ENCODE data around the gene CHRDL2.

CHRDL2 gene

GRCh38 chr11:74729397-74729796 is 1.8 kb downstream of the CHRDL2 start:
- ATAC-seq: no peak
- no peak for TF ChIP-seq GLIS3 (CRISPR knock-in tag; IDR thresholded peaks at IDR 0.05)
- TF ChIP-seq ISL1 (CRISPR knock-in tag; IDR thresholded peaks at IDR 0.05): no peak
- no peak for TF ChIP-seq PATZ1 (CRISPR knock-in tag; IDR thresholded peaks at IDR 0.05; ENCODE audit: borderline replicate concordance)
- TF ChIP-seq TOX (CRISPR knock-in tag; IDR thresholded peaks at IDR 0.05; ENCODE audit: borderline replicate concordance): no peak
- no peak for TF ChIP-seq ZC3H10 (CRISPR knock-in tag; IDR thresholded peaks at IDR 0.05)
- TF ChIP-seq BACH2 (CRISPR knock-in tag; IDR thresholded peaks at IDR 0.05; ENCODE audit: borderline replicate concordance): no peak
- TF ChIP-seq ZNF8 (CRISPR knock-in tag; IDR thresholded peaks at IDR 0.05): no peak
- TF ChIP-seq ZFP3 (CRISPR knock-in tag; IDR thresholded peaks at IDR 0.05): no peak
- TF ChIP-seq SNAI2 (CRISPR knock-in tag; IDR thresholded peaks at IDR 0.05): no peak
- TF ChIP-seq PPARA (CRISPR knock-in tag; IDR thresholded peaks at IDR 0.05; ENCODE audit: borderline replicate concordance): no peak
- TF ChIP-seq OSR1 (CRISPR knock-in tag; IDR thresholded peaks at IDR 0.05): no peak
- TF ChIP-seq TCF4 (CRISPR knock-in tag; IDR thresholded peaks at IDR 0.05; ENCODE audit: borderline replicate concordance): no peak
- TF ChIP-seq ESRRG (CRISPR knock-in tag; IDR thresholded peaks at IDR 0.05): no peak

- ATAC-seq: peak; percentile 96
- TF ChIP-seq ZNF70 (CRISPR knock-in tag; IDR thresholded peaks at IDR 0.05): no peak
- peak; percentile 89 for TF ChIP-seq SNAI2 (CRISPR knock-in tag; IDR thresholded peaks at IDR 0.05)
These were observed 4.6 kb downstream of the CHRDL2 start for GRCh38 chr11:74726547-74727182.

- TF ChIP-seq ARNTL (CRISPR knock-in tag; IDR thresholded peaks at IDR 0.05; ENCODE audit: borderline replicate concordance, low read depth) (no peak), CREB5 (CRISPR knock-in tag; IDR thresholded peaks at IDR 0.05; ENCODE audit: low read depth) (no peak), BACH2 (CRISPR knock-in tag; IDR thresholded peaks at IDR 0.05; ENCODE audit: borderline replicate concordance) (no peak), GLIS3 (CRISPR knock-in tag; IDR thresholded peaks at IDR 0.05) (no peak), CSRNP3 (CRISPR knock-in tag; IDR thresholded peaks at IDR 0.05) (no peak), OSR1 (CRISPR knock-in tag; IDR thresholded peaks at IDR 0.05) (no peak), PATZ1 (CRISPR knock-in tag; IDR thresholded peaks at IDR 0.05; ENCODE audit: borderline replicate concordance) (no peak), ZFP30 (CRISPR knock-in tag; IDR thresholded peaks at IDR 0.05) (no peak), TSHZ2 (CRISPR knock-in tag; IDR thresholded peaks at IDR 0.05) (no peak), SNAI2 (CRISPR knock-in tag; IDR thresholded peaks at IDR 0.05) (no peak), ESRRG (CRISPR knock-in tag; IDR thresholded peaks at IDR 0.05) (no peak), PPARA (CRISPR knock-in tag; IDR thresholded peaks at IDR 0.05; ENCODE audit: borderline replicate concordance) (no peak), TOX (CRISPR knock-in tag; IDR thresholded peaks at IDR 0.05; ENCODE audit: borderline replicate concordance) (no peak), RARB (CRISPR knock-in tag; IDR thresholded peaks at IDR 0.05) (no peak), ISL1 (CRISPR knock-in tag; IDR thresholded peaks at IDR 0.05) (no peak), ZNF565 (CRISPR knock-in tag; conservative IDR thresholded peaks at IDR 0.05; ENCODE audit: low read depth) (no peak), ZNF8 (CRISPR knock-in tag; IDR thresholded peaks at IDR 0.05) (no peak), CSDC2 (CRISPR knock-in tag; IDR thresholded peaks at IDR 0.05) (no peak)
- ATAC-seq: no peak
These were observed 5.5 kb downstream of the CHRDL2 start for GRCh38 chr11:74725701-74726100.

All from SK-N-SH treated with all-trans-retinoic acid at 6 μM for 48 hours (cell line).